ENCODE measurements around the gene GSPT1. TPM values are rescaled to one million over a fixed set of nuclear protein-coding genes. Genes with fewer than 3 reads are reported as not detected.

Gene GSPT1
- total and polyA plus RNA-seq, 3 donors from 2014 or later = 78.5 to 140 (median 83.9) TPM

- DNase-seq = no peak
- Histone ChIP-seq H3K4me3 (no peak overlapping the region), H3K27ac (no peak overlapping the region), H3K36me3 (ENCODE audit: low read depth, missing control alignments) (no peaks in the 10 kb centered on the region), H3K27me3 (no peaks in the 10 kb centered on the region), H3K4me1 (peaks cover 8% of the 10 kb centered on the region), H3K9me3 (no peaks in the 10 kb centered on the region)
- TF ChIP-seq, protein P1, sequence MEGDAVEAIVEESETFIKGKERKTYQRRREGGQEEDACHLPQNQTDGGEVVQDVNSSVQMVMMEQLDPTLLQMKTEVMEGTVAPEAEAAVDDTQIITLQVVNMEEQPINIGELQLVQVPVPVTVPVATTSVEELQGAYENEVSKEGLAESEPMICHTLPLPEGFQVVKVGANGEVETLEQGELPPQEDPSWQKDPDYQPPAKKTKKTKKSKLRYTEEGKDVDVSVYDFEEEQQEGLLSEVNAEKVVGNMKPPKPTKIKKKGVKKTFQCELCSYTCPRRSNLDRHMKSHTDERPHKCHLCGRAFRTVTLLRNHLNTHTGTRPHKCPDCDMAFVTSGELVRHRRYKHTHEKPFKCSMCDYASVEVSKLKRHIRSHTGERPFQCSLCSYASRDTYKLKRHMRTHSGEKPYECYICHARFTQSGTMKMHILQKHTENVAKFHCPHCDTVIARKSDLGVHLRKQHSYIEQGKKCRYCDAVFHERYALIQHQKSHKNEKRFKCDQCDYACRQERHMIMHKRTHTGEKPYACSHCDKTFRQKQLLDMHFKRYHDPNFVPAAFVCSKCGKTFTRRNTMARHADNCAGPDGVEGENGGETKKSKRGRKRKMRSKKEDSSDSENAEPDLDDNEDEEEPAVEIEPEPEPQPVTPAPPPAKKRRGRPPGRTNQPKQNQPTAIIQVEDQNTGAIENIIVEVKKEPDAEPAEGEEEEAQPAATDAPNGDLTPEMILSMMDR (IDR thresholded peaks at IDR 0.05) = no peak
- no peak for TF ChIP-seq POLR2A (IDR thresholded peaks at IDR 0.05)
- 71 to 75% methylated on average over 5 of the region's 5 CpGs for WGBS, 2 donors
- intact Hi-C loops (cut with DNase I; ENCODE audit: low total_unique reads) = no loop called here
Observed at GRCh38 chr16:11896486-11897176, 19.1 kb downstream of the GSPT1 start.

GRCh38 chr16:11893571-11893970 is 22.2 kb downstream of the GSPT1 start:
- Histone ChIP-seq H3K36me3 (ENCODE audit: low read depth, missing control alignments) (no peaks in the 10 kb centered on the region), H3K27ac (no peak overlapping the region), H3K4me1 (no peaks in the 10 kb centered on the region), H3K27me3 (no peaks in the 10 kb centered on the region), H3K9me3 (no peaks in the 10 kb centered on the region), H3K4me3 (no peak overlapping the region)
- TF ChIP-seq, protein P1 (IDR thresholded peaks at IDR 0.05) = no peak
- no peak for TF ChIP-seq POLR2A (IDR thresholded peaks at IDR 0.05)
- no peak for DNase-seq
- 100% methylated on average over 2 of the region's 2 CpGs for WGBS, 2 donors
- intact Hi-C loops (cut with DNase I; ENCODE audit: low total_unique reads) = no loop called here

DNA sequence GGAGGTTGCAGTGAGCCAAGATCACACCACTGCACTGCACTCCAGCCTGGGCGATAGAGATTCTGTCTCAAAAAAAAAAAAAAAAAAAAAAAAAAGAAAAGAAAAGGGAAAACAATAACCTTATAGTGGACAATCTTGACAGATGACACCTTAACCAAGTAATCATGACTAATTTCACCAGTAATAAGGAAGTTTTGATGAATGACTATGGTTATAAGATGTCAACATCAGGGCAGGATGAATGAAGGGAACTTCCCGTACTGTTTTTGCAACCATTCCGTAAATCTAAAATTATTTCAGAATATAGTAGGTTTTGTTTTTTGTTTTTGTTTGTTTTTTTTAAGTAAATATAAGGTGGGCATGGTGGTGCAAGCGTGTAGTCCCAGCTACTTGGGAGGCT is 23.0 kb downstream of the GSPT1 start:
- intact Hi-C loops (cut with DNase I; ENCODE audit: low total_unique reads) = no loop called here
- no peaks in the 10 kb centered on the region for H3K27me3 ChIP-seq
- no peaks in the 10 kb centered on the region for H3K9me3 ChIP-seq
- no peaks in the 10 kb centered on the region for H3K4me1 ChIP-seq
- no peak for DNase-seq
- H3K36me3 ChIP-seq (ENCODE audit: low read depth, missing control alignments) = no peaks in the 10 kb centered on the region
- TF ChIP-seq POLR2A (IDR thresholded peaks at IDR 0.05) = no peak
- TF ChIP-seq, protein P1 (IDR thresholded peaks at IDR 0.05) = no peak
- no peak overlapping the region for H3K27ac ChIP-seq
- 81 to 91% methylated on average over 4 of the region's 4 CpGs for WGBS, 2 donors
- no peak overlapping the region for H3K4me3 ChIP-seq

DNA sequence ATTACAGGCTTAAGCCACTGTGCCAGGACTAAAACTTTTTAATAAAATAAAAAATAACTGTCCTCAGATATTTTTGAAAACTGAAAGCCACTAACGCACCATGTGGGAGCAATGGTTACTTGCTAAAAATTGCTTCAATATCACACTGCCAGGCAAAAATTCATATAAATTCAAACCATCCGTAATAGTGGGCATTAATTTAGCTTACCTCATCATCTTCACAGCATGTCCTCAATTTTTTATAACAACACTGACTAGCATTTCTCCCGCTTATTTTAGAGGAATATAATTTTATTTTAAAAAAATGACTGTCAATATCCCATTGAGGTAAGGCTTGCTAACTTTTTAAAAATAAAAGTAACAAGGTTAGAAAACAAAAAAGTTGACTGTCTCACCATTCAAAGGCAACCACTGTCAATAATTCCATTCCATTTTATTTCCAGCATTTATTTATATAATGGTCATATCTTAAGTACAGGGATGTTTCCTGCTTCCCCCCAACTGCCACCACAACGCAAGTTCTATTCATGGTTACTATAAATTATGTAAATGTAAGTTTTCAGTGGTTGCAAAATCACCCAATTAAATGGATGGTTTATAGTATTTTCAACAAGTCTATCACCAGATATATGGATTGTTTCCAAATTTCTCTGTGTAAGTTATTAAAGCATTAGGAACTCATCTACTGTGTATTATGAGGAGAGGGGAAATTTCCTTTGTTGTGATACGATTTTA is 25.4 kb downstream of the GSPT1 start:
- intact Hi-C loops (cut with DNase I; ENCODE audit: low total_unique reads) = no loop called here
- Histone ChIP-seq H3K4me3 (no peak overlapping the region), H3K36me3 (ENCODE audit: low read depth, missing control alignments) (no peaks in the 10 kb centered on the region), H3K4me1 (no peaks in the 10 kb centered on the region), H3K9me3 (no peaks in the 10 kb centered on the region), H3K27me3 (no peaks in the 10 kb centered on the region), H3K27ac (no peak overlapping the region)
- no peak for DNase-seq
- TF ChIP-seq POLR2A (IDR thresholded peaks at IDR 0.05) = no peak
- TF ChIP-seq, protein P1 (IDR thresholded peaks at IDR 0.05) = no peak
- WGBS, 2 donors = 86 to 90% methylated on average over 5 of the region's 5 CpGs

All from testis (tissue), 3 donors.